GM18909 (cell line): ENCODE measurements around the gene RICTOR.

Source experiments
- ATAC-seq: cut with Tn5 transposase; IDR thresholded peaks from one replicate; pipeline ENCODE4 v1.9.1; 2021; ENCODE audit warnings: mild to moderate bottlenecking; ENCODE audit not compliant: unreplicated experiment, poor library complexity

Gene RICTOR

GRCh38 chr5:38905516-38905915 lies 168.7 kb downstream of the RICTOR start:
- no peak for ATAC-seq

- no peak for ATAC-seq
These were observed 174.3 kb downstream of the RICTOR start for GRCh38 chr5:38899936-38900335.

- no peak for ATAC-seq
These were observed 177.4 kb downstream of the RICTOR start for GRCh38 chr5:38896760-38897159.

GRCh38 chr5:38892363-38892762 lies 181.8 kb downstream of the RICTOR start:
- no peak for ATAC-seq

- ATAC-seq: no peak
These were observed 182.6 kb downstream of the RICTOR start for GRCh38 chr5:38891563-38891962.

GRCh38 chr5:38889424-38889823 lies 184.8 kb downstream of the RICTOR start:
- ATAC-seq: no peak

GRCh38 chr5:38888041-38888440 lies 186.2 kb downstream of the RICTOR start:
- ATAC-seq: no peak
